GM19328 (cell line): ENCODE measurements around the gene NOL4L.
"Not testable (repeated sequence)": the region's sequence is repeated elsewhere in the genome, so short reads cannot be mapped to it uniquely, and the experiment has no call there.

ENCODE experiments used
- ATAC-seq: cut with Tn5 transposase; IDR thresholded peaks from one replicate; pipeline ENCODE4 v1.9.1; 2021; ENCODE audit warnings: mild to moderate bottlenecking, moderate library complexity; ENCODE audit not compliant: unreplicated experiment

Gene NOL4L

GRCh38 chr20:32437391-32438074 is 147.6 kb downstream of the NOL4L start:
- no peak for ATAC-seq

GRCh38 chr20:32436968-32437367 is 148.2 kb downstream of the NOL4L start:
- no peak for ATAC-seq

GRCh38 chr20:32436142-32436861 is 148.8 kb downstream of the NOL4L start:
- ATAC-seq: no peak

- ATAC-seq: no peak
These were observed 149.6 kb downstream of the NOL4L start for GRCh38 chr20:32435449-32436107.

- ATAC-seq: no peak
These were observed 150.7 kb downstream of the NOL4L start for GRCh38 chr20:32434434-32434833.

GRCh38 chr20:32433311-32434021 is 151.7 kb downstream of the NOL4L start:
- ATAC-seq: no peak

GRCh38 chr20:32432277-32432676 is 152.9 kb downstream of the NOL4L start:
- no peak for ATAC-seq

- no peak for ATAC-seq
These were observed 153.7 kb downstream of the NOL4L start for GRCh38 chr20:32431457-32431856.

GRCh38 chr20:32429745-32430360 is 155.3 kb downstream of the NOL4L start:
- no peak for ATAC-seq

GRCh38 chr20:32429343-32429742 is 155.8 kb downstream of the NOL4L start:
- ATAC-seq: no peak

- no peak for ATAC-seq
These were observed 157.1 kb downstream of the NOL4L start for GRCh38 chr20:32427996-32428395.

GRCh38 chr20:32421290-32421689 is 163.8 kb downstream of the NOL4L start:
- no peak for ATAC-seq

GRCh38 chr20:32418376-32418775 is 166.8 kb downstream of the NOL4L start:
- ATAC-seq: no peak

GRCh38 chr20:32416206-32416605 is 168.9 kb downstream of the NOL4L start:
- ATAC-seq: no peak

- ATAC-seq: no peak
These were observed 169.6 kb downstream of the NOL4L start for GRCh38 chr20:32415494-32415893.

- ATAC-seq: no peak
These were observed 173.0 kb downstream of the NOL4L start for GRCh38 chr20:32411955-32412706.

GRCh38 chr20:32407131-32407750 is 177.9 kb downstream of the NOL4L start:
- not testable (repeated sequence) for ATAC-seq

GRCh38 chr20:32406701-32407100 is 178.4 kb downstream of the NOL4L start:
- ATAC-seq: no peak

GRCh38 chr20:32404017-32404416 is 181.1 kb downstream of the NOL4L start:
- ATAC-seq: no peak

GRCh38 chr20:32400476-32400875 is 184.7 kb downstream of the NOL4L start:
- no peak for ATAC-seq
